Measurements from ENCODE around the gene SLC25A13. TPM values are rescaled to one million over a fixed set of nuclear protein-coding genes. Genes with fewer than 3 reads are reported as not detected.

SLC25A13 gene
- total RNA-seq, 1 experiment from 2014 or later: 19.5 TPM

GRCh38 chr7:96331775-96332174 is 9.9 kb upstream of the SLC25A13 start:
- no peaks in the 10 kb centered on the region for H4K20me1 ChIP-seq (ENCODE audit: low read length)
- no peak overlapping the region for H2AFZ ChIP-seq (ENCODE audit: low read length)
- peaks cover 4% of the 10 kb centered on the region for H3F3A ChIP-seq (ENCODE audit: low read length, unreplicated experiment)
- H3K4me2 ChIP-seq (ENCODE audit: low read length): peak overlapping the region; percentile 37
- H3K9me3 ChIP-seq (ENCODE audit: low read length): no peaks in the 10 kb centered on the region
- H3K9ac ChIP-seq (ENCODE audit: low read length): no peak overlapping the region; the same call in 1 of the 2 replicates
- H3K4me3 ChIP-seq (ENCODE audit: low read length): no peak overlapping the region
- no peak for DNase-seq
- no peaks in the 10 kb centered on the region for H3K9me2 ChIP-seq (replicated peaks; ENCODE audit: low read length)
- no peaks in the 10 kb centered on the region for H3K79me2 ChIP-seq (ENCODE audit: low read length)
- no peaks in the 10 kb centered on the region for H3K27me3 ChIP-seq (ENCODE audit: low read length)
- no peak for ATAC-seq
- H3K36me3 ChIP-seq (ENCODE audit: low read depth, low read length): no peaks in the 10 kb centered on the region
- ChIA-PET CTCF (no interaction called here), POLR2A (ENCODE audit: unreplicated experiment) (no interaction called here)
- no TSS peak for BruUV-seq (replicated peaks)
- intact Hi-C loops (cut with micrococcal nuclease): loop anchor here (5.0 kb wide), 1 partner anchor 691 kb away; the partner anchor contains the start of gene DLX5
- H3K27ac ChIP-seq (ENCODE audit: low read length): peak overlapping the region; percentile 73
- no peak for TF ChIP-seq CTCF (conservative IDR thresholded peaks at IDR 0.05; ENCODE audit: low read depth, low read length)
- no peak for TF ChIP-seq EZH2phosphoT487 (IDR thresholded peaks at IDR 0.05; ENCODE audit: borderline replicate concordance, low read length)
- TF ChIP-seq EZH2 (IDR thresholded peaks at IDR 0.05; ENCODE audit: low read length, unreplicated experiment): no peak
- H3K4me1 ChIP-seq (ENCODE audit: insufficient read depth, low read length): peaks cover 36% of the 10 kb centered on the region

GRCh38 chr7:96331233-96331632 is 9.3 kb upstream of the SLC25A13 start:
- no peaks in the 10 kb centered on the region for H4K20me1 ChIP-seq (ENCODE audit: low read length)
- H3K4me3 ChIP-seq (ENCODE audit: low read length): no peak overlapping the region
- no peaks in the 10 kb centered on the region for H3K9me2 ChIP-seq (replicated peaks; ENCODE audit: low read length)
- no peak overlapping the region for H2AFZ ChIP-seq (ENCODE audit: low read length)
- peaks cover 36% of the 10 kb centered on the region for H3K4me1 ChIP-seq (ENCODE audit: insufficient read depth, low read length)
- POLR2A ChIA-PET (ENCODE audit: unreplicated experiment): interaction anchor here (0.6 kb wide), 1 partner anchor 74 kb away, joined by 4 read pairs; no protein-coding TSS in a partner anchor
- no peak for TF ChIP-seq EZH2phosphoT487 (IDR thresholded peaks at IDR 0.05; ENCODE audit: borderline replicate concordance, low read length)
- TF ChIP-seq EZH2 (IDR thresholded peaks at IDR 0.05; ENCODE audit: low read length, unreplicated experiment): no peak
- no peak for TF ChIP-seq CTCF (conservative IDR thresholded peaks at IDR 0.05; ENCODE audit: low read depth, low read length)
- peak overlapping the region; percentile 73 for H3K27ac ChIP-seq (ENCODE audit: low read length)
- no peak overlapping the region; the same call in 1 of the 2 replicates for H3K9ac ChIP-seq (ENCODE audit: low read length)
- peak; percentile 55 for ATAC-seq
- H3K9me3 ChIP-seq (ENCODE audit: low read length): no peaks in the 10 kb centered on the region
- peaks cover 4% of the 10 kb centered on the region for H3F3A ChIP-seq (ENCODE audit: low read length, unreplicated experiment)
- no TSS peak for BruUV-seq (replicated peaks)
- intact Hi-C loops (cut with micrococcal nuclease): loop anchor here (5.0 kb wide), 1 partner anchor 691 kb away; the partner anchor contains the start of gene DLX5
- peak overlapping the region; percentile 37 for H3K4me2 ChIP-seq (ENCODE audit: low read length)
- CTCF ChIA-PET: interaction anchor here (0.5 kb wide), 1 partner anchor 460 kb away, joined by 3 read pairs; no protein-coding TSS in a partner anchor
- no peaks in the 10 kb centered on the region for H3K79me2 ChIP-seq (ENCODE audit: low read length)
- H3K27me3 ChIP-seq (ENCODE audit: low read length): no peaks in the 10 kb centered on the region
- DNase-seq: peak; percentile 79
- no peaks in the 10 kb centered on the region for H3K36me3 ChIP-seq (ENCODE audit: low read depth, low read length)

- Histone ChIP-seq H3K36me3 (ENCODE audit: low read depth, low read length) (no peaks in the 10 kb centered on the region), H3K27me3 (ENCODE audit: low read length) (no peaks in the 10 kb centered on the region), H2AFZ (ENCODE audit: low read length) (no peak overlapping the region), H3F3A (ENCODE audit: low read length, unreplicated experiment) (peaks cover 4% of the 10 kb centered on the region), H3K79me2 (ENCODE audit: low read length) (no peaks in the 10 kb centered on the region), H3K4me2 (ENCODE audit: low read length) (no peak overlapping the region), H4K20me1 (ENCODE audit: low read length) (no peaks in the 10 kb centered on the region), H3K9ac (ENCODE audit: low read length) (no peak overlapping the region), H3K9me2 (replicated peaks; ENCODE audit: low read length) (no peaks in the 10 kb centered on the region), H3K4me1 (ENCODE audit: insufficient read depth, low read length) (peaks cover 36% of the 10 kb centered on the region), H3K27ac (ENCODE audit: low read length) (no peak overlapping the region), H3K9me3 (ENCODE audit: low read length) (no peaks in the 10 kb centered on the region), H3K4me3 (ENCODE audit: low read length) (no peak overlapping the region)
- POLR2A ChIA-PET (ENCODE audit: unreplicated experiment): no interaction called here
- CTCF ChIA-PET: no interaction called here
- no TSS peak for BruUV-seq (replicated peaks)
- no peak for DNase-seq
- intact Hi-C loops (cut with micrococcal nuclease): loop anchor here (5.0 kb wide), 1 partner anchor 692 kb away; the partner anchor contains the start of gene DLX5
- TF ChIP-seq EZH2phosphoT487 (IDR thresholded peaks at IDR 0.05; ENCODE audit: borderline replicate concordance, low read length): no peak
- TF ChIP-seq CTCF (conservative IDR thresholded peaks at IDR 0.05; ENCODE audit: low read depth, low read length): no peak
- TF ChIP-seq EZH2 (IDR thresholded peaks at IDR 0.05; ENCODE audit: low read length, unreplicated experiment): no peak
- ATAC-seq: no peak
Observed at GRCh38 chr7:96330193-96330592, 8.3 kb upstream of the SLC25A13 start.
